ENCODE data around the gene DOP1A.

Gene DOP1A

GRCh38 chr6:83126223-83126622, 58.8 kb downstream of the DOP1A start:
- no peak for TF ChIP-seq CTCF (IDR thresholded peaks at IDR 0.05; ENCODE audit: extremely low read depth, missing control alignments)
- DNase-seq (ENCODE audit: low spot score): no peak

- no peak for TF ChIP-seq CTCF (IDR thresholded peaks at IDR 0.05; ENCODE audit: extremely low read depth, missing control alignments)
- DNase-seq (ENCODE audit: low spot score): no peak
Measured at GRCh38 chr6:83126807-83127206, 59.3 kb downstream of the DOP1A start.

GRCh38 chr6:83127258-83127657, 59.8 kb downstream of the DOP1A start:
- TF ChIP-seq CTCF (IDR thresholded peaks at IDR 0.05; ENCODE audit: extremely low read depth, missing control alignments): no peak
- no peak for DNase-seq (ENCODE audit: low spot score)

- TF ChIP-seq CTCF (IDR thresholded peaks at IDR 0.05; ENCODE audit: extremely low read depth, missing control alignments): no peak
- DNase-seq (ENCODE audit: low spot score): no peak
Measured at GRCh38 chr6:83127976-83128375, 60.5 kb downstream of the DOP1A start.

GRCh38 chr6:83132121-83132520, 64.7 kb downstream of the DOP1A start:
- no peak for TF ChIP-seq CTCF (IDR thresholded peaks at IDR 0.05; ENCODE audit: extremely low read depth, missing control alignments)
- DNase-seq (ENCODE audit: low spot score): no peak

- TF ChIP-seq CTCF (IDR thresholded peaks at IDR 0.05; ENCODE audit: extremely low read depth, missing control alignments): no peak
- no peak for DNase-seq (ENCODE audit: low spot score)
Measured at GRCh38 chr6:83138118-83138722, 70.7 kb downstream of the DOP1A start.

- no peak for DNase-seq (ENCODE audit: low spot score)
- TF ChIP-seq CTCF (IDR thresholded peaks at IDR 0.05; ENCODE audit: extremely low read depth, missing control alignments): no peak
Measured at GRCh38 chr6:83138758-83139157, 71.3 kb downstream of the DOP1A start.
